ENCODE measurements around the gene CARMIL3. TPM values are rescaled to one million over a fixed set of nuclear protein-coding genes. Genes with fewer than 3 reads are reported as not detected.

The CARMIL3 gene
- total RNA-seq, 1 donor from 2014 or later = 0.34 TPM

DNA sequence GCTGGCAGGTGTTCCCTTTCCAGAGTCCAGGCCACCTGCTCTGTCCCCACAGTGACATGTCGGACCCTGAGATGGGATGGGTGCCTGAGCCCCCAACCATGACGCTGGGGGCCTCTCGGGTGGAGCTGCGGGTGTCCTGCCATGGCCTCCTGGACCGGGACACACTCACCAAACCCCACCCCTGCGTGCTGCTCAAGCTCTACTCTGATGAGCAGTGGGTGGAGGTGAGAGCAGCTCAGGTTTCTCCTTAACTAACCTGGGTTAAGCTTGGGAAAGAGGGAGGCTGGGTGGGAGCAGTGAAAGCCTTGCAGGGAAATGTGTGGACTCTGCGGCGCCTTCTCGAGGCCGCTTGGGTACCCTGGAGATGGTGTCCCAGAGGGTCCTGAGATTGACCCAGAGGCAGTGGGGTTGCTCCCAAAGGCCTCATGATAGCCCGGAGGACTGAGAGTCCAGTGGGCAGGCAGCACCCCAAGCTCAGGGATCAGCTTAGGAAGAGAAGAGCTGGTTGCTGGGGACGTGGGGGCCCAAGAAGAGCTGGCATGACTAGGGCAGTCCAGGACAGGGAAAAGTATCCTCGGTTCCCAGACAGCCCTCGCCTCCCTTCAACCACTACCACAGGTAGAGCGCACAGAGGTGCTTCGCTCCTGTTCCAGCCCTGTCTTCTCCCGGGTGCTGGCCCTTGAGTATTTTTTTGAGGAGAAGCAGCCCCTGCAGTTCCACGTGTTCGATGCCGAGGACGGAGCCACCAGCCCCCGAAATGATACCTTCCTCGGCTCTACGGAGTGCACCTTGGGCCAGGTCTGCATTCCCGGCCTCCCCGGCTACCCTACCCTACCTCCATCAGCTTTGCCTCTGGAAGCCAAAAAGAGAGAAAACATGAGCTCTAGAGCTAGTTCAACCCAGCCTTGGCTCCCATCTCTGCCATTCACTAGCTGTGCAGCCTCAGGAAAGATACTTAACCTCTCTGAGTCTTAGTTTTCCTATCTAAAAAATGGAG, 21.4 kb downstream of the CARMIL3 start:
- H3K27me3 ChIP-seq (ENCODE audit: insufficient read depth, low read length) = peaks cover 3% of the 10 kb centered on the region

DNA sequence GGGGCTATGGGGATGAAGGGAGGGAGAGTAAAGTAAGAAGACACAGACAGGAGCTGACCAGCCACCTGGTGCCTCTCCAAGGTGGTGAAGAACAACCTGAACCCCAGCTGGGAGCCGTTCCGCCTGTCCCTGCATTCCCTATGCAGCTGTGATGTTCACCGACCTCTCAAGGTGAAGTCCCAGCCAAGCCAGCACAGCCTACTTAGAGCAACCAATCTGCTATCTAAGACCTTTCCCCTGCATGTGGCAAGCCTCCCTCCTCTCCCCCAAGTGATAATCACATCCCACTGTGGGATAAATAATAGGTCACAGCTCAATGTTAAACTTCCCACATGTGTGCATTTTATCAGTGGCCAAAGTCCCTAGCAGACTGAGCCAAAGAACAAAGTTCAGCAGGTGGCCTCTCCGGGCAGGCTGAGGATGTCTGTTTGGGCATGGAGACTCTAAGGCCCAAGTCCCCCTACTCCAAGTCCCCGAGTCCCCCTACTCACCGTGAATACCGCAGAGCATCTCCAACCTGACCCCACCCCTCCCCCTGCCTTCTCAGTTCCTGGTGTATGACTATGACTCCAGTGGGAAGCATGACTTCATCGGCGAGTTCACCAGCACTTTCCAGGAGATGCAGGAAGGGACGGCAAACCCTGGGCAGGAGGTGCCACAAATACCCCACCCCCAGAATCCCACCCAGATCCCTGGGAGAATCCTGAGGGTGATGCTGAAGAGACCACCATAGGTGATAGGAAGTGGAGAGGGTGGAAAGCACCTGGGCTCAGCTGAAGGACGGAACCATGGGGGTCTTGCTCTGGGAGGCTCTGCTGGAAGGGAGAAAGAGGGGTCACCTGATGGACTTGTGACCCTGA, 23.0 kb downstream of the CARMIL3 start:
- Histone ChIP-seq H3K36me3 (ENCODE audit: insufficient read depth, low read length) (no peaks in the 10 kb centered on the region), H3K4me1 (ENCODE audit: insufficient read depth, low read length) (no peaks in the 10 kb centered on the region), H3K9me3 (ENCODE audit: insufficient read depth, low read depth, low read length) (no peaks in the 10 kb centered on the region), H3K79me2 (ENCODE audit: insufficient read depth, low read length) (no peaks in the 10 kb centered on the region), H2AFZ (ENCODE audit: low read depth, low read length) (no peak overlapping the region), H3K4me3 (ENCODE audit: insufficient read depth, low read depth, low read length) (no peak overlapping the region), H4K20me1 (ENCODE audit: insufficient read depth, low read length) (no peaks in the 10 kb centered on the region), H3K27ac (ENCODE audit: low read depth, low read length) (no peak overlapping the region), H3K9ac (ENCODE audit: low read length) (no peak overlapping the region), H3K4me2 (ENCODE audit: low read length) (no peak overlapping the region), H3K27me3 (ENCODE audit: insufficient read depth, low read length) (peaks cover 12% of the 10 kb centered on the region)
- H3K4me1 Mint-ChIP-seq (ENCODE audit: low read depth, unreplicated experiment) = no peaks in the 10 kb centered on the region
- H3K9me3 Mint-ChIP-seq (ENCODE audit: unreplicated experiment) = no peaks in the 10 kb centered on the region
- H3K27me3 Mint-ChIP-seq (ENCODE audit: low read depth, unreplicated experiment) = peaks cover 73% of the 10 kb centered on the region
- H3K27ac Mint-ChIP-seq (ENCODE audit: unreplicated experiment) = no peak overlapping the region
- TF ChIP-seq, protein P1, sequence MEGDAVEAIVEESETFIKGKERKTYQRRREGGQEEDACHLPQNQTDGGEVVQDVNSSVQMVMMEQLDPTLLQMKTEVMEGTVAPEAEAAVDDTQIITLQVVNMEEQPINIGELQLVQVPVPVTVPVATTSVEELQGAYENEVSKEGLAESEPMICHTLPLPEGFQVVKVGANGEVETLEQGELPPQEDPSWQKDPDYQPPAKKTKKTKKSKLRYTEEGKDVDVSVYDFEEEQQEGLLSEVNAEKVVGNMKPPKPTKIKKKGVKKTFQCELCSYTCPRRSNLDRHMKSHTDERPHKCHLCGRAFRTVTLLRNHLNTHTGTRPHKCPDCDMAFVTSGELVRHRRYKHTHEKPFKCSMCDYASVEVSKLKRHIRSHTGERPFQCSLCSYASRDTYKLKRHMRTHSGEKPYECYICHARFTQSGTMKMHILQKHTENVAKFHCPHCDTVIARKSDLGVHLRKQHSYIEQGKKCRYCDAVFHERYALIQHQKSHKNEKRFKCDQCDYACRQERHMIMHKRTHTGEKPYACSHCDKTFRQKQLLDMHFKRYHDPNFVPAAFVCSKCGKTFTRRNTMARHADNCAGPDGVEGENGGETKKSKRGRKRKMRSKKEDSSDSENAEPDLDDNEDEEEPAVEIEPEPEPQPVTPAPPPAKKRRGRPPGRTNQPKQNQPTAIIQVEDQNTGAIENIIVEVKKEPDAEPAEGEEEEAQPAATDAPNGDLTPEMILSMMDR (IDR thresholded peaks at IDR 0.05; ENCODE audit: insufficient read depth, low read depth, low read length) = no peak
- TF ChIP-seq EZH2 (IDR thresholded peaks at IDR 0.05; ENCODE audit: insufficient read depth, low read length) = no peak
- no peak for DNase-seq (ENCODE audit: low read depth)
- FAIRE-seq = no peak
- peaks cover 2% of the 10 kb centered on the region for H3K36me3 Mint-ChIP-seq (ENCODE audit: low read depth, unreplicated experiment)
- H3K4me3 Mint-ChIP-seq (ENCODE audit: unreplicated experiment) = no peak overlapping the region

More for the DNA sequence above, 21.4 kb downstream of the CARMIL3 start:
- H3K9ac ChIP-seq (ENCODE audit: low read length) = no peak overlapping the region
- H3K27me3 Mint-ChIP-seq (ENCODE audit: low read depth, unreplicated experiment) = peaks cover 71% of the 10 kb centered on the region
- DNase-seq (ENCODE audit: low read depth) (no peak), FAIRE-seq (no peak)
- H3K79me2 ChIP-seq (ENCODE audit: insufficient read depth, low read length) = no peaks in the 10 kb centered on the region
- H3K9me3 ChIP-seq (ENCODE audit: insufficient read depth, low read depth, low read length) = no peaks in the 10 kb centered on the region
- no peaks in the 10 kb centered on the region for H3K9me3 Mint-ChIP-seq (ENCODE audit: unreplicated experiment)
- H3K36me3 ChIP-seq (ENCODE audit: insufficient read depth, low read length) = no peaks in the 10 kb centered on the region
- no peaks in the 10 kb centered on the region for H3K4me1 ChIP-seq (ENCODE audit: insufficient read depth, low read length)
- H3K27ac ChIP-seq (ENCODE audit: low read depth, low read length) = no peak overlapping the region
- H3K4me3 ChIP-seq (ENCODE audit: insufficient read depth, low read depth, low read length) = no peak overlapping the region
- no peak overlapping the region for H2AFZ ChIP-seq (ENCODE audit: low read depth, low read length)
- peaks cover 2% of the 10 kb centered on the region for H3K36me3 Mint-ChIP-seq (ENCODE audit: low read depth, unreplicated experiment)
- no peak overlapping the region for H3K4me2 ChIP-seq (ENCODE audit: low read length)
- no peak overlapping the region for H3K4me3 Mint-ChIP-seq (ENCODE audit: unreplicated experiment)
- no peak overlapping the region for H3K27ac Mint-ChIP-seq (ENCODE audit: unreplicated experiment)
- H3K4me1 Mint-ChIP-seq (ENCODE audit: low read depth, unreplicated experiment) = no peaks in the 10 kb centered on the region
- TF ChIP-seq, protein P1 (IDR thresholded peaks at IDR 0.05; ENCODE audit: insufficient read depth, low read depth, low read length) = no peak
- no peak for TF ChIP-seq EZH2 (IDR thresholded peaks at IDR 0.05; ENCODE audit: insufficient read depth, low read length)
- H4K20me1 ChIP-seq (ENCODE audit: insufficient read depth, low read length) = no peaks in the 10 kb centered on the region

Data from astrocyte (in vitro differentiated cells and primary cell).